GM12878 (cell line): ENCODE data around the gene CCDC82. TPM values are rescaled to one million over a fixed set of nuclear protein-coding genes. Genes with fewer than 3 reads are reported as not detected.

Source experiments
- ATAC-seq: fragments of 200-7000 bp; cut with Tn5 transposase; 3 replicates; pipeline ENCODE4 v1.9.1; 2020; ENCODE audit warnings: mild to moderate bottlenecking, moderate library complexity
- BruUV-seq: library from RNA; stranded (reverse); fragments of 400-500 nt; replicated peaks from 2 replicates; lab custom pipeline; 2021; lab: Mats Ljungman, UMichigan
- CTCF ChIA-PET: fragments of 300-600 bp; sonication (Branson Sonifier 250); formaldehyde crosslinking; extraction: SDS; loops from one replicate; lab custom pipeline; 2021; ENCODE audit warnings: inconsistent platforms; lab: Yijun Ruan, JAX
- POLR2A ChIA-PET: fragments of 350-600 bp; formaldehyde crosslinking; extraction: SDS; loops from one replicate; lab custom pipeline; 2021; ENCODE audit warnings: inconsistent platforms; lab: Charles Lee
- RAD21 ChIA-PET: fragments of 300-600 bp; sonication (Branson Sonifier 250); formaldehyde crosslinking; loops from one replicate; lab custom pipeline; 2023; ENCODE audit warnings: antibody characterized with exemption; ENCODE audit not compliant: unreplicated experiment; lab: Charles Lee
- SMC1A ChIA-PET: fragments of 300-600 bp; sonication (Branson Sonifier 250); formaldehyde crosslinking; loops from one replicate; lab custom pipeline; 2023; ENCODE audit not compliant: unreplicated experiment, uncharacterized antibody; lab: Charles Lee
- DNase-seq: peaks from one replicate; pipeline ENCODE4 v3.0.0-alpha.2; 2011; ENCODE audit warnings: low read depth, low spot score
- FAIRE-seq: peaks from 3 replicates; lab custom pipeline; 2011; peaks lifted over from hg19 to GRCh38; lab: Jason Lieb, UNC
- H2AFZ ChIP-seq: 2 replicates; pipeline ENCODE4 v1.6.0; 2011; ENCODE audit warnings: low read depth, low read length, control low read depth; ENCODE audit not compliant: control insufficient read depth
- H3K27ac ChIP-seq: 2 replicates; pipeline ENCODE4 v1.5.1; 2011; ENCODE audit warnings: control low read depth; ENCODE audit not compliant: control insufficient read depth, insufficient read depth
- H3K27me3 ChIP-seq, 2 experiments: replicated peaks in 1 of 2; 2 replicates each; pipeline versions ENCODE4 v1.6.0 to v1.6.1; 2011; ENCODE audit warnings: low read length in 1 of 2; ENCODE audit not compliant: control insufficient read depth in 2 of 2, insufficient read depth in 2 of 2
- H3K36me3 ChIP-seq, 2 experiments: 2 replicates each; pipeline ENCODE4 v1.5.1; 2011; ENCODE audit warnings: low read length in 1 of 2; ENCODE audit not compliant: control insufficient read depth in 2 of 2, insufficient read depth in 2 of 2
- H3K4me1 ChIP-seq: 2 replicates; pipeline ENCODE4 v1.6.1; 2011; ENCODE audit warnings: mild to moderate bottlenecking, low read length, moderate library complexity, mixed read lengths; ENCODE audit not compliant: control insufficient read depth, insufficient read depth
- H3K4me2 ChIP-seq: 2 replicates; pipeline ENCODE4 v1.6.0; 2011; ENCODE audit warnings: control low read depth; ENCODE audit not compliant: control insufficient read depth, insufficient read depth
- H3K4me3 ChIP-seq: fragments of 200-600 bp; sonication (generic); 2 replicates; pipeline ENCODE4 v1.5.1; 2016
- H3K79me2 ChIP-seq: 2 replicates; pipeline ENCODE4 v1.6.0; 2011; ENCODE audit warnings: low read length; ENCODE audit not compliant: control insufficient read depth, insufficient read depth
- H3K9ac ChIP-seq: 2 replicates; pipeline ENCODE4 v1.8.0; 2011; ENCODE audit warnings: low read length, control low read depth, mixed read lengths; ENCODE audit not compliant: control insufficient read depth, insufficient read depth
- H3K9me3 ChIP-seq: replicated peaks from 3 replicates; pipeline ENCODE4 v1.5.1; 2011; ENCODE audit warnings: mild to moderate bottlenecking, low read length; ENCODE audit not compliant: control insufficient read depth, insufficient read depth
- H4K20me1 ChIP-seq: 2 replicates; pipeline ENCODE4 v1.6.0; 2011; ENCODE audit not compliant: control insufficient read depth, insufficient read depth
- ATF3 ChIP-seq: IDR thresholded peaks from 2 replicates; pipeline ENCODE4 v1.6.1; 2011; ENCODE audit warnings: low read depth, mild to moderate bottlenecking, low read length, moderate library complexity, borderline replicate concordance; ENCODE audit errors: extremely low read depth
- BCL11A ChIP-seq: IDR thresholded peaks from 2 replicates; pipeline ENCODE4 v1.6.1; 2011; ENCODE audit warnings: low read depth, low read length
- CREB1 ChIP-seq: IDR thresholded peaks from 2 replicates; pipeline ENCODE4 v1.6.1; 2012; ENCODE audit warnings: low read depth, mild to moderate bottlenecking, inconsistent platforms
- CTCF ChIP-seq, 3 experiments: IDR thresholded peaks in 2 of 3; conservative IDR thresholded peaks in 1 of 3; 2 replicates each; pipeline ENCODE4 v1.5.1; 2011; ENCODE audit warnings: low read depth in 3 of 3, low read length in 3 of 3, mild to moderate bottlenecking in 3 of 3, control low read depth in 2 of 3, moderate library complexity in 2 of 3, inconsistent platforms in 1 of 3, mixed read lengths in 1 of 3; ENCODE audit not compliant: control insufficient read depth in 2 of 3, insufficient read depth in 1 of 3; ENCODE audit errors: extremely low read depth in 1 of 3
- ELK1 ChIP-seq: IDR thresholded peaks from 2 replicates; pipeline ENCODE4 v1.6.1; 2012; ENCODE audit warnings: low read depth, low read length, improper control_type of control experiment
- EP300 ChIP-seq, 2 experiments: fragments of 150-350 bp in 1 of 2; IDR thresholded peaks; 2 replicates each; pipeline ENCODE4 v1.6.1; 2011 to 2012; ENCODE audit warnings: low read depth in 2 of 2, low read length in 2 of 2, borderline replicate concordance in 1 of 2, improper control_type of control experiment in 1 of 2, inconsistent platforms in 1 of 2; ENCODE audit not compliant: control insufficient read depth in 1 of 2
- ETV6 ChIP-seq, 2 experiments: fragments of 450-650 bp in 1 of 2; IDR thresholded peaks in 1 of 2; conservative IDR thresholded peaks in 1 of 2; 2 replicates each; pipeline ENCODE4 v1.6.1; 2014; ENCODE audit warnings: antibody characterized with exemption in 1 of 2, borderline replicate concordance in 1 of 2, low read depth in 1 of 2, mild to moderate bottlenecking in 1 of 2, moderate library complexity in 1 of 2
- HCFC1 ChIP-seq: fragments of 150-350 bp; IDR thresholded peaks from 2 replicates; pipeline ENCODE4 v1.6.1; 2014; ENCODE audit warnings: low read length
- HDAC2 ChIP-seq: fragments of 200-600 bp; sonication (generic); IDR thresholded peaks from 2 replicates; pipeline ENCODE4 v1.6.1; 2017
- KLF5 ChIP-seq: fragments of 450-650 bp; IDR thresholded peaks from 2 replicates; pipeline ENCODE4 v1.6.1; 2014; ENCODE audit warnings: mild to moderate bottlenecking; ENCODE audit not compliant: partially characterized antibody
- LARP7 ChIP-seq: fragments of 450-650 bp; IDR thresholded peaks from 2 replicates; pipeline ENCODE4 v1.6.1; 2017; ENCODE audit warnings: mild to moderate bottlenecking
- MYB ChIP-seq: fragments of 150-350 bp; IDR thresholded peaks from 2 replicates; pipeline ENCODE4 v1.6.1; 2014; ENCODE audit warnings: mild to moderate bottlenecking, low read depth, low read length, borderline replicate concordance
- NFIC ChIP-seq: IDR thresholded peaks from 2 replicates; pipeline ENCODE4 v1.6.1; 2012; ENCODE audit warnings: low read depth, mild to moderate bottlenecking, inconsistent platforms, low read length, moderate library complexity
- NFYB ChIP-seq: IDR thresholded peaks from 2 replicates; pipeline ENCODE4 v1.6.1; 2011; ENCODE audit warnings: low read depth, mild to moderate bottlenecking, low read length, improper control_type of control experiment, moderate library complexity; ENCODE audit not compliant: insufficient read depth
- POU2F2 ChIP-seq: IDR thresholded peaks from 3 replicates; pipeline ENCODE4 v1.6.1; 2011; ENCODE audit warnings: low read depth, mild to moderate bottlenecking, low read length, borderline replicate concordance
- RELA ChIP-seq: fragments of 450-650 bp; IDR thresholded peaks from 2 replicates; pipeline ENCODE4 v1.8.0; 2014; ENCODE audit warnings: borderline replicate concordance; ENCODE audit not compliant: partially characterized antibody
- SREBF1 ChIP-seq: IDR thresholded peaks from 2 replicates; pipeline ENCODE4 v1.6.1; 2012; ENCODE audit warnings: mild to moderate bottlenecking, low read length
- SUPT20H ChIP-seq: IDR thresholded peaks from 2 replicates; pipeline ENCODE4 v1.6.1; 2011; ENCODE audit warnings: low read depth, mild to moderate bottlenecking, low read length, moderate library complexity, borderline replicate concordance; ENCODE audit not compliant: control insufficient read depth
- TAF1 ChIP-seq: IDR thresholded peaks from 2 replicates; pipeline ENCODE4 v1.6.1; 2011; ENCODE audit warnings: mild to moderate bottlenecking, low read depth, low read length, borderline replicate concordance
- USF2 ChIP-seq: IDR thresholded peaks from 2 replicates; pipeline ENCODE4 v1.6.1; 2011; ENCODE audit warnings: low read depth, low read length, improper control_type of control experiment, borderline replicate concordance
- WGBS: methylation state at CpG from one replicate; pipeline ENCODE4 v1.1.6; 2016; ENCODE audit warnings: low lambda C conversion rate; ENCODE audit not compliant: insufficient replicate concordance, insufficient coverage; ENCODE audit errors: missing lambda C conversion rate; 5-methylcytosine and 5-hydroxymethylcytosine counted together
- in situ Hi-C: fragments of 300-500 bp; cut with MboI; formaldehyde crosslinking; loops from 9 replicates; pipeline ENCODE4 v1.14.3; 2018; ENCODE audit warnings: mixed read lengths
- intact Hi-C: fragments of 100-400 bp; cut with micrococcal nuclease; formaldehyde crosslinking; loops from one replicate; pipeline ENCODE4 v1.14.2; 2022; ENCODE audit not compliant: unreplicated experiment
- polyA plus RNA-seq, 11 experiments: library from polyadenylated mRNA; depleted of rRNA in 4 of 11; unstranded in 6 of 11; stranded (reverse) in 5 of 11; fragments of >200 nt; fragmentation: Nextera tagmentation in 4 of 11; fragmentation: Illumina TruSeq in 1 of 11; extraction: Ambion mirVana in 4 of 11; extraction: Trizol in 1 of 11; gene quantifications; 1 replicate in 1 of 11; 2 replicates in 10 of 11; pipeline versions ENCODE4 v1.2.1 to v1.2.3, GENCODE V29; 2011 to 2016; ENCODE audit warnings: inconsistent platforms in 2 of 11, missing spikeins in 2 of 11, low read depth in 1 of 11
- total RNA-seq, 4 experiments: library from RNA; depleted of rRNA in 3 of 4; stranded (reverse); fragments of >200 nt in 3 of 4; fragmentation: Illumina TruSeq in 1 of 4; extraction: Trizol in 1 of 4; gene quantifications; 2 replicates each; pipeline versions ENCODE4 v1.2.1 to v1.2.3, GENCODE V29; 2013 to 2021

CCDC82 gene
- total and polyA plus RNA-seq, 10 of the 15 experiments (the other 5 are each of a cell fraction or from before 2014, with no cell fraction given), result 15.2 to 62.4 (median 28.8) TPM

GRCh38 chr11:96328395-96329010 is 61.2 kb downstream of the CCDC82 start:
- BruUV-seq, result no TSS peak

More at GRCh38 chr11:96328395-96329010, 61.2 kb downstream of the CCDC82 start:
- TF ChIP-seq SREBF1 (no peak), SUPT20H (no peak), KLF5 (no peak), TAF1 (no peak), POU2F2 (no peak), NFIC (no peak), ATF3 (no peak), ETV6 (conservative IDR thresholded peaks at IDR 0.05 in 1 of 2, IDR thresholded peaks at IDR 0.05 in 1 of 2; ENCODE audit: borderline replicate concordance in 1 of 2, low read depth in 1 of 2) (no peak), CTCF (IDR thresholded peaks at IDR 0.05 in 2 of 3, conservative IDR thresholded peaks at IDR 0.05 in 1 of 3; ENCODE audit: control insufficient read depth in 2 of 3, extremely low read depth in 1 of 3, insufficient read depth in 1 of 3, low read depth in 3 of 3, low read length in 3 of 3) (no peak), NFYB (no peak), LARP7 (no peak), HDAC2 (no peak), HCFC1 (no peak), CREB1 (no peak), RELA (no peak), USF2 (no peak), EP300 (IDR thresholded peaks at IDR 0.05; ENCODE audit: borderline replicate concordance in 1 of 2, control insufficient read depth in 1 of 2, low read depth in 2 of 2, low read length in 2 of 2) (no peak), MYB (no peak), BCL11A (no peak), ELK1 (no peak)
- H3K27me3 ChIP-seq, result no peaks in the 10 kb centered on the region
- ATAC-seq (no peak), DNase-seq (no peak), FAIRE-seq (no peak)
- H3K79me2 ChIP-seq, result peaks cover 79% of the 10 kb centered on the region
- H4K20me1 ChIP-seq, result no peaks in the 10 kb centered on the region; the same call in none of the 2 replicates
- no peak overlapping the region for H3K9ac ChIP-seq
- ChIA-PET SMC1A (interaction anchor here (1.0 to 1.9 kb wide), 3 partner anchors 9 to 479 kb away, joined by 3 to 7 read pairs (median 6); no protein-coding TSS in a partner anchor), RAD21 (no interaction called here), CTCF (interaction anchor here (0.9 to 1.2 kb wide), 3 partner anchors 9 to 15 kb away, joined by 3 to 4 read pairs (median 3); partner anchors contain the start of gene MAML2), POLR2A (interaction anchor here (0.5 kb wide), 1 partner anchor 97 kb away, joined by 5 read pairs; no protein-coding TSS in a partner anchor)
- intact Hi-C loops (no loop called here), in situ Hi-C loops (no loop called here)
- H3K4me3 ChIP-seq, result no peak overlapping the region
- H2AFZ ChIP-seq, result no peak overlapping the region
- H3K9me3 ChIP-seq, result no peaks in the 10 kb centered on the region
- no peak overlapping the region for H3K27ac ChIP-seq
- H3K36me3 ChIP-seq, result peaks cover 0 to 7% of the 10 kb centered on the region in 2 experiments; a peak in 1 of 4 replicates
- peaks cover 12% of the 10 kb centered on the region; the same call in 1 of the 2 replicates for H3K4me1 ChIP-seq
- no peak overlapping the region for H3K4me2 ChIP-seq
- 92% methylated on average over 8 of the region's 8 CpGs for WGBS
